Measurements from ENCODE around the gene STOX2.

STOX2 gene

DNA sequence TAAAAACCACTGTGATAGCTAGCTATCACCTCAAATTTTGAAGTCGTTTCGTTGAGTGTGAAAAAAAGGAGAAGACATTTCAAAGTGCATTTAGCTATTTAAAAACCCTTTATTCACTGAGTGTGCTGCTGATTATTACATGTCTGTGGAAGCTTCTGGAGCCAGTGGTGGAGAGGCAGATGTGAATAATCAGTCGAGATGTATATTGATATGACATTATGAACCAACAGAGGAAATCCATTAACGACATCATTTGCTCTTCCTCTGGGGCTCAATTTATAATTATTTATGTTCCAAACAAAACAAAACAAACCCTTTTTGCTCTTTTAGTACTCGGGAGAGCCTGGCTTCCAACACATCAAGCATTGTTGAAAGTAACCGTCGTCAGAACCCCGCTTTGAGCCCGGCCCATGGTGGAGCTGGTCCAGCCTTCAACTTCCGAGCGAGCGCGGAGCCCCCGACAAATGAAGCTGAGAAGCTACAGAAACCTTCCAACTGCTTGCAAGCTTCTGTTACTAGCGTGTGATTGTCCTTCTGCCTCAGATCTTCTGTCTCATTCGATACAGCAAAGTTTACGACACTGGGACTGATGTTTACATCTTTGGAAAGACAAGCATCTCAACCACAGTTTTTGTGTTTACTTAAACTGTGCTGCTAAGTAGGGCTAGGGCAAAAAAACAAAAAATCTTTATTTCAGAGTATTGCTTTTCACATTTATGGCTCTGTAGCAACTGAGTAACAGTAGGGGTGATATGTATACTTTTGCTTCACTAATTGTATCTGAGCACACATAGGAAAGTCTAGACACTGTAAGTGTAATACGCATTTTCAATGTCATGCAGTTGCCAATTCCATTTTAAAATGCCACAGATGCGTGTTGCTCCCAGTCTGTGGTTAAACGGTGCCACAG, 111.9 kb downstream of the STOX2 start:
- Histone ChIP-seq H4K5ac (ENCODE audit: low read length) (no peak overlapping the region), H2BK120ac (ENCODE audit: low read depth, low read length) (no peak overlapping the region), H3K79me2 (ENCODE audit: control insufficient read depth, insufficient read depth, low read length) (no peaks in the 10 kb centered on the region), H4K8ac (ENCODE audit: low read depth, low read length) (no peak overlapping the region), H3K18ac (ENCODE audit: low read length) (no peak overlapping the region), H2AK5ac (ENCODE audit: low read length) (no peak overlapping the region), H3K79me1 (ENCODE audit: low read length) (no peaks in the 10 kb centered on the region), H3K27me3 (ENCODE audit: insufficient read depth, low read length, poor library complexity) (no peaks in the 10 kb centered on the region), H2BK15ac (replicated peaks; ENCODE audit: low read depth) (no peak overlapping the region), H3K4ac (ENCODE audit: low read depth, low read length) (no peak overlapping the region), H2BK5ac (ENCODE audit: low read length) (no peak overlapping the region), H3K4me2 (ENCODE audit: low read length) (no peak overlapping the region), H3K9ac (ENCODE audit: low read length) (no peak overlapping the region), H3K23ac (ENCODE audit: low read length) (no peak overlapping the region), H3K4me1 (ENCODE audit: control insufficient read depth, low read depth, low read length) (no peaks in the 10 kb centered on the region), H3K56ac (ENCODE audit: low read length) (no peak overlapping the region), H3K36me3 (ENCODE audit: control insufficient read depth, insufficient read depth, low read length) (no peaks in the 10 kb centered on the region), H3K4me3 (ENCODE audit: low read length) (no peak overlapping the region), H3K27ac (ENCODE audit: low read depth, low read length) (no peak overlapping the region)
- DNase-seq = no peak
- WGBS (ENCODE audit: extremely low coverage, insufficient coverage, low lambda C conversion rate) = no CpG with 5 or more reads among the region's 20 CpGs

DNA sequence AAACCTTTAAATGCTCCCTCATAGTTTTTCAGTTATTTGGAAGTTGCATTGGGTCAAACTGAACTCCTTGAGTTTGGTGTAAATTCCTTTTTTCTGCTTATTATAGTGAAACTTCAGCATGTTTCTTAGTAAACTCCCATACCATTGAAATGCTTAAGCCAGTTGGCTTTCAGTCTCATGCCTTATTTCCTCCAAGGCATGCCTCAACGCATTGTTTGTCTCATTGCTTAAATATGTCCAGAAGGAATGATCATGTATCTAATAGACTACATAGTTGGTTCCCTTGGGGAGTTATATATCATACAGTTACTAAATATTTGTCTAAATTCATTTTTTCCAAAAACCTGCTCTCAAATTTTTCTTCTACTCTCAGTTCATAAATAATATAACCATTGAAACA, 114.0 kb downstream of the STOX2 start:
- H3K27ac ChIP-seq (ENCODE audit: low read depth, low read length) = no peak overlapping the region
- no peaks in the 10 kb centered on the region for H3K27me3 ChIP-seq (ENCODE audit: insufficient read depth, low read length, poor library complexity)
- no peak for DNase-seq
- no peak overlapping the region for H2BK120ac ChIP-seq (ENCODE audit: low read depth, low read length)
- H3K4me3 ChIP-seq (ENCODE audit: low read length) = no peak overlapping the region
- H3K79me2 ChIP-seq (ENCODE audit: control insufficient read depth, insufficient read depth, low read length) = no peaks in the 10 kb centered on the region
- no peak overlapping the region for H3K18ac ChIP-seq (ENCODE audit: low read length)
- no peak overlapping the region for H3K56ac ChIP-seq (ENCODE audit: low read length)
- no peak overlapping the region for H2BK5ac ChIP-seq (ENCODE audit: low read length)
- no peak overlapping the region for H2BK15ac ChIP-seq (replicated peaks; ENCODE audit: low read depth)
- no peak overlapping the region for H3K4me2 ChIP-seq (ENCODE audit: low read length)
- no peak overlapping the region for H3K9ac ChIP-seq (ENCODE audit: low read length)
- no peaks in the 10 kb centered on the region for H3K36me3 ChIP-seq (ENCODE audit: control insufficient read depth, insufficient read depth, low read length)
- H2AK5ac ChIP-seq (ENCODE audit: low read length) = no peak overlapping the region
- no peak overlapping the region for H4K5ac ChIP-seq (ENCODE audit: low read length)
- no peaks in the 10 kb centered on the region for H3K4me1 ChIP-seq (ENCODE audit: control insufficient read depth, low read depth, low read length)
- no CpG with 5 or more reads among the region's 1 CpG for WGBS (ENCODE audit: extremely low coverage, insufficient coverage, low lambda C conversion rate)
- no peak overlapping the region for H3K23ac ChIP-seq (ENCODE audit: low read length)
- no peaks in the 10 kb centered on the region for H3K79me1 ChIP-seq (ENCODE audit: low read length)
- no peak overlapping the region for H3K4ac ChIP-seq (ENCODE audit: low read depth, low read length)
- H4K8ac ChIP-seq (ENCODE audit: low read depth, low read length) = no peak overlapping the region

DNA sequence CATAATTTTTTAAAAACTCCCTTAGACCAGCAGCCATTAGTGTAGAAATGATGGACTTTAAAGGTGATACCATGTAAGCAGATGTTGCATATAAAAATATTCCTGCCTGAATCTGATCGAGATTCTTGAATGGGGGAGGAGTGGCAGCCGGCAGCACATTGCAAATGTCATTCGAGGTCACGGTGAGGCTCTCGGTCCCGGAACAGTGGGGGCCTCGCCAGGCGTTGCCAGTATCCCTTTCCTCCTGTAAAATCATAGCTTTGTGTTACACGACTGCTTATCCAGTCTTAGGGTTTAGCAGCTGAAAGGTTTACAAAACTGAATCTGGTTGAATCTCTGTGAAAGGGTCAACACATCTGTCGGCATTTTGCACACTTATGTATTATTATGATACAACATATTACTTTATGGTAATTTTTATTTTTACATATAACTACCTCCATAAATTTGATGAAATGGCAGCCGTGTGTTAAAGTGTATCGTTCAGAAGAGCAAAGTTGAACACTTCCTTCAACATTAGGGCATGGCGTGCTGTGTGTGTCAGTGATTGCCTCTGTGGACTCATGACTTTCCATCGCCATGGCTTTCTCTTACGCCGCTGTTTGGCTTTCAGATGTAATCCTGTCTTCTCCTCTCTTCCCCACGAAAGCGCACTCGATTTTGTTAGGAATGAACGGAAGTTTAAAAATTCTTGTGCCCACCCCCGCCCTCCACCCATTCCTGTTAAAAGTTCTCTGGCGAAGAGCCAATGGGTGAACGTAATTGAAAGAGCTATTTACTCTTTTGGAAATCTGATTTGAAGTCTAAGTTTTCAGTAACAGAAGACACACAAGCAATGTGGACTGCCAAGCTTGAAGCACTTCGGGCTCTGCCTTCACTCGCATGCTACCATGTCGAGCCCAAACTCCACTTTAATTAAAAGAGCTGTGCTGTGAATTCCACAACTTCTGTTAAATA, 114.8 kb downstream of the STOX2 start:
- Histone ChIP-seq H3K36me3 (ENCODE audit: control insufficient read depth, insufficient read depth, low read length) (no peaks in the 10 kb centered on the region), H2BK5ac (ENCODE audit: low read length) (no peak overlapping the region), H2AK5ac (ENCODE audit: low read length) (no peak overlapping the region), H3K56ac (ENCODE audit: low read length) (no peak overlapping the region), H3K4me2 (ENCODE audit: low read length) (no peak overlapping the region), H3K27ac (ENCODE audit: low read depth, low read length) (peak overlapping the region; percentile 12), H3K79me2 (ENCODE audit: control insufficient read depth, insufficient read depth, low read length) (no peaks in the 10 kb centered on the region), H3K4ac (ENCODE audit: low read depth, low read length) (no peak overlapping the region), H4K5ac (ENCODE audit: low read length) (no peak overlapping the region), H2BK15ac (replicated peaks; ENCODE audit: low read depth) (no peak overlapping the region), H2BK120ac (ENCODE audit: low read depth, low read length) (no peak overlapping the region), H3K27me3 (ENCODE audit: insufficient read depth, low read length, poor library complexity) (no peaks in the 10 kb centered on the region), H3K4me1 (ENCODE audit: control insufficient read depth, low read depth, low read length) (no peaks in the 10 kb centered on the region), H3K79me1 (ENCODE audit: low read length) (no peaks in the 10 kb centered on the region), H3K4me3 (ENCODE audit: low read length) (no peak overlapping the region), H3K9ac (ENCODE audit: low read length) (no peak overlapping the region), H4K8ac (ENCODE audit: low read depth, low read length) (no peak overlapping the region), H3K18ac (ENCODE audit: low read length) (no peak overlapping the region), H3K23ac (ENCODE audit: low read length) (no peak overlapping the region)
- DNase-seq = no peak
- no CpG with 5 or more reads among the region's 26 CpGs for WGBS (ENCODE audit: extremely low coverage, insufficient coverage, low lambda C conversion rate)

DNA sequence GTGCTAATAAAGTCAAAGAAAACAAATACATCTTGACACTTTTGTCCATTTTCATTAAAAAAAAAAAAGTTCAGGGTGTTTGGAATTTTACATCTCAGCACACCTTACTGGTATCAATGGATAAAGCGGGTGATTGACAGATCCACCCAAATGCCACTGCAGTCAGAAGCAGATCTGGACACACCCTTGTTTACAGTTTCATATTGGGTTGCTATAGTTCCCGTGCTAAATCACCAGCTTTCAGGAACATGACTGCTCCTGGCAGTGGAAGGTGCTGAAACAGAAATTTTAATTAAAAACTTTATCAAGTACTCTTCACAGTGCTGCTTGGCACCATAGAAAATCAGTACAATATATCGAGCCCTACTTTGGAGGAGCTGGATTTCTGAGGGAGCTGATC, 116.3 kb downstream of the STOX2 start:
- H4K8ac ChIP-seq (ENCODE audit: low read depth, low read length) = no peak overlapping the region

DNA sequence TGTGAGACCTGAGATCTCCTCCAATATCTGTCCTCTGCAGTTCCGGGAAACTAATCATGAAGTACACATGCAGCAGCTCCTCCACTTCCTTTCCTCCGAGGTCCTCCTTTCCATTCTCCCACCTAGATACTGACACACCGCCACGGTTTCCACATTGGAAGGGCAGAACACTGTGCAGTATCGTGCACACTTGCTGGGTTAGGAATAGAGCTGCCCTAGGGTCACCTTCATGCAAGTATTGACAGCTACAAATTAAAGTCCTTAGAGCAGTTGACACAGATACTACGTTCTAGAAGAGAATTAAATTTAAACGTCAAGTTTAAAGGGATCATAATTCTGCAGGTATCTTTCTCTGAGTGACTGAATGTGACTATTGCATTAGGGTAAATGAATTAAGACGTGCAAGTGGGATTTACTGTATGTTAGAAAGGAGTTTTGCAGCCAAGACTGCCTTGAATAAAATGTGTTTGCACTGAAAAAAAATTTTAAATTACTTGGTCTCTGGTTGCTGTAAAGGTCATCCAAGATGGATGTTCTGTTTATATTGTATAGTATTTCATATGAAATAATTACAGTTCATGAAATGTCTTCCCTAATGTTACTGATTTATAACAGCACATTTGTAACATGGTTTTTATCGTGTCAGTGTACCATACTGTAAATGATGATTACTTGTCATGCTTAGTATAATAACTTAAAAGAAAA, 117.7 kb downstream of the STOX2 start:
- no peak overlapping the region for H3K9ac ChIP-seq (ENCODE audit: low read length)
- no peak overlapping the region for H3K27ac ChIP-seq (ENCODE audit: low read depth, low read length)
- H3K4me1 ChIP-seq (ENCODE audit: control insufficient read depth, low read depth, low read length) = no peaks in the 10 kb centered on the region
- no peak for DNase-seq
- WGBS (ENCODE audit: extremely low coverage, insufficient coverage, low lambda C conversion rate) = no CpG with 5 or more reads among the region's 9 CpGs
- H3K18ac ChIP-seq (ENCODE audit: low read length) = no peak overlapping the region
- H3K4me2 ChIP-seq (ENCODE audit: low read length) = no peak overlapping the region
- H4K5ac ChIP-seq (ENCODE audit: low read length) = no peak overlapping the region
- no peak overlapping the region for H3K4me3 ChIP-seq (ENCODE audit: low read length)
- no peak overlapping the region for H3K56ac ChIP-seq (ENCODE audit: low read length)
- H3K79me2 ChIP-seq (ENCODE audit: control insufficient read depth, insufficient read depth, low read length) = no peaks in the 10 kb centered on the region
- no peak overlapping the region for H2BK15ac ChIP-seq (replicated peaks; ENCODE audit: low read depth)
- no peaks in the 10 kb centered on the region for H3K27me3 ChIP-seq (ENCODE audit: insufficient read depth, low read length, poor library complexity)
- no peak overlapping the region for H3K4ac ChIP-seq (ENCODE audit: low read depth, low read length)
- H3K23ac ChIP-seq (ENCODE audit: low read length) = no peak overlapping the region
- H2BK5ac ChIP-seq (ENCODE audit: low read length) = no peak overlapping the region
- no peak overlapping the region for H4K8ac ChIP-seq (ENCODE audit: low read depth, low read length)
- H2BK120ac ChIP-seq (ENCODE audit: low read depth, low read length) = no peak overlapping the region
- no peaks in the 10 kb centered on the region for H3K36me3 ChIP-seq (ENCODE audit: control insufficient read depth, insufficient read depth, low read length)
- no peak overlapping the region for H2AK5ac ChIP-seq (ENCODE audit: low read length)
- no peaks in the 10 kb centered on the region for H3K79me1 ChIP-seq (ENCODE audit: low read length)

More for the DNA sequence above, 116.3 kb downstream of the STOX2 start:
- Histone ChIP-seq H3K18ac (ENCODE audit: low read length) (no peak overlapping the region), H3K4me3 (ENCODE audit: low read length) (no peak overlapping the region), H3K27me3 (ENCODE audit: insufficient read depth, low read length, poor library complexity) (no peaks in the 10 kb centered on the region), H3K4me2 (ENCODE audit: low read length) (no peak overlapping the region), H3K4ac (ENCODE audit: low read depth, low read length) (no peak overlapping the region), H2AK5ac (ENCODE audit: low read length) (no peak overlapping the region), H3K36me3 (ENCODE audit: control insufficient read depth, insufficient read depth, low read length) (no peaks in the 10 kb centered on the region), H3K79me1 (ENCODE audit: low read length) (no peaks in the 10 kb centered on the region), H3K27ac (ENCODE audit: low read depth, low read length) (no peak overlapping the region), H2BK5ac (ENCODE audit: low read length) (no peak overlapping the region), H3K23ac (ENCODE audit: low read length) (no peak overlapping the region), H2BK15ac (replicated peaks; ENCODE audit: low read depth) (no peak overlapping the region), H2BK120ac (ENCODE audit: low read depth, low read length) (no peak overlapping the region), H3K4me1 (ENCODE audit: control insufficient read depth, low read depth, low read length) (no peaks in the 10 kb centered on the region), H3K9ac (ENCODE audit: low read length) (no peak overlapping the region), H4K5ac (ENCODE audit: low read length) (no peak overlapping the region), H3K56ac (ENCODE audit: low read length) (no peak overlapping the region), H3K79me2 (ENCODE audit: control insufficient read depth, insufficient read depth, low read length) (no peaks in the 10 kb centered on the region)
- WGBS (ENCODE audit: extremely low coverage, insufficient coverage, low lambda C conversion rate) = no CpG with 5 or more reads among the region's 3 CpGs
- DNase-seq = no peak
